K562 (cell line): ENCODE measurements around the gene ANKS1B. TPM values are rescaled to one million over a fixed set of nuclear protein-coding genes. Genes with fewer than 3 reads are reported as not detected.

Source experiments
- ATAC-seq: fragments of 200-7000 bp; cut with Tn5 transposase; 3 replicates; pipeline ENCODE4 v1.9.1; 2020; ENCODE audit warnings: moderate library complexity
- BruUV-seq: library from RNA; stranded (reverse); fragments of 400-500 nt; replicated peaks from 2 replicates; lab custom pipeline; 2021; lab: Mats Ljungman, UMichigan
- CTCF ChIA-PET: fragments of 300-600 bp; formaldehyde crosslinking; extraction: SDS; loops from one replicate; lab custom pipeline; 2021; ENCODE audit warnings: low intra/inter-chr PET ratio; lab: Yijun Ruan, JAX
- POLR2A ChIA-PET: fragments of 300-600, 350-650 bp; sonication (Branson Sonifier 250); formaldehyde crosslinking; extraction: SDS; loops from one replicate; lab custom pipeline; 2021; ENCODE audit warnings: antibody characterized with exemption, inconsistent platforms; lab: Yijun Ruan, JAX
- DNase-seq, 4 experiments: peaks; one replicate each; pipeline versions ENCODE4 v3.0.0 to v3.0.0-alpha.2; 2011 to 2018; ENCODE audit warnings: low spot score in 3 of 4, mixed read lengths in 3 of 4; ENCODE audit errors: extremely low read depth in 1 of 4
- FAIRE-seq: peaks from 2 replicates; lab custom pipeline; 2011; peaks lifted over from hg19 to GRCh38; lab: Jason Lieb, UNC
- H2AFZ ChIP-seq: 2 replicates; pipeline ENCODE4 v1.6.0; 2011; ENCODE audit warnings: low read depth, low read length, control low read depth, inconsistent platforms
- H3K27ac ChIP-seq: fragments of 200-600 bp; 3 replicates; pipeline ENCODE4 v1.8.0; 2011; ENCODE audit warnings: low read depth, mild to moderate bottlenecking, control low read depth, inconsistent platforms, low read length, moderate library complexity, mixed read lengths; ENCODE audit errors: extremely low read depth
- H3K27me3 ChIP-seq, 2 experiments: fragments of 300-600 bp in 1 of 2; 2 replicates in 1 of 2; 3 replicates in 1 of 2; pipeline versions ENCODE4 v1.6.0 to v1.8.0; 2011; ENCODE audit warnings: inconsistent platforms in 2 of 2, low read length in 2 of 2, mild to moderate bottlenecking in 1 of 2, mixed read lengths in 1 of 2, moderate library complexity in 1 of 2; ENCODE audit not compliant: control insufficient read depth in 2 of 2, insufficient read depth in 2 of 2
- H3K36me3 ChIP-seq: fragments of 300-600 bp; 3 replicates; pipeline ENCODE4 v1.8.0; 2011; ENCODE audit warnings: mild to moderate bottlenecking, low read length, inconsistent platforms; ENCODE audit not compliant: control insufficient read depth, insufficient read depth
- H3K4me1 ChIP-seq, 2 experiments: fragments of 200-600 bp in 1 of 2; replicated peaks in 1 of 2; 2 replicates in 1 of 2; 3 replicates in 1 of 2; pipeline versions ENCODE4 v1.5.1 to v1.8.0; 2011; ENCODE audit warnings: inconsistent platforms in 2 of 2, low read length in 2 of 2, mild to moderate bottlenecking in 1 of 2, mixed read lengths in 1 of 2, moderate library complexity in 1 of 2; ENCODE audit not compliant: control insufficient read depth in 2 of 2, insufficient read depth in 2 of 2
- H3K4me2 ChIP-seq: 2 replicates; pipeline ENCODE4 v1.6.1; 2011; ENCODE audit warnings: low read length, control low read depth, inconsistent platforms, mixed read lengths; ENCODE audit not compliant: insufficient read depth
- H3K4me3 ChIP-seq: fragments of 200-600 bp; sonication (generic), shearing (Covaris generic); 2 replicates; pipeline ENCODE4 v1.5.1; 2016; ENCODE audit warnings: control low read depth, inconsistent platforms
- H3K79me2 ChIP-seq: fragments of 200-600 bp; 3 replicates; pipeline ENCODE4 v1.8.0; 2011; ENCODE audit warnings: low read length, inconsistent platforms; ENCODE audit not compliant: control insufficient read depth, insufficient read depth
- H3K9ac ChIP-seq, 2 experiments: 2 replicates each; pipeline versions ENCODE4 v1.6.0 to v1.6.1; 2011; ENCODE audit warnings: low read depth in 2 of 2, low read length in 2 of 2, control low read depth in 1 of 2, inconsistent platforms in 1 of 2, mild to moderate bottlenecking in 1 of 2, mixed read lengths in 1 of 2; ENCODE audit not compliant: insufficient read depth in 1 of 2
- H3K9me1 ChIP-seq: one replicate; pipeline ENCODE4 v1.6.0; 2011; ENCODE audit warnings: inconsistent platforms, mild to moderate bottlenecking, low read length, moderate library complexity; ENCODE audit not compliant: control insufficient read depth, insufficient read depth
- H3K9me3 ChIP-seq: replicated peaks from 2 replicates; pipeline ENCODE4 v1.5.1; 2011; ENCODE audit warnings: low read depth, low read length, inconsistent platforms; ENCODE audit not compliant: control insufficient read depth, insufficient read depth
- H4K20me1 ChIP-seq: replicated peaks from 2 replicates; pipeline ENCODE4 v1.6.1; 2011; ENCODE audit warnings: low read length, inconsistent platforms, mixed read lengths; ENCODE audit not compliant: control insufficient read depth, insufficient read depth
- ARHGAP35 ChIP-seq: fragments of 450-650 bp; IDR thresholded peaks from 2 replicates; pipeline ENCODE4 v1.6.1; 2018; ENCODE audit not compliant: partially characterized antibody
- EGR1 ChIP-seq: fragments of 450-650 bp; conservative IDR thresholded peaks from 2 replicates; pipeline ENCODE4 v1.6.1; 2017; ENCODE audit warnings: mild to moderate bottlenecking
- FOXO4 ChIP-seq: fragments of 450-650 bp; formaldehyde crosslinking; IDR thresholded peaks from 2 replicates; pipeline ENCODE4 v1.4.0; 2020; ENCODE audit warnings: mild to moderate bottlenecking, moderate library complexity
- HDAC1 ChIP-seq, 2 experiments: fragments of 450-650 bp; IDR thresholded peaks; 2 replicates each; pipeline ENCODE4 v1.6.1; 2016 to 2017; ENCODE audit warnings: inconsistent platforms in 1 of 2, mild to moderate bottlenecking in 1 of 2, moderate library complexity in 1 of 2
- HOXB6 ChIP-seq: fragments of 250-450 bp; sonication (Bioruptor Pico); IDR thresholded peaks from 2 replicates; pipeline ENCODE4 v1.5.1; 2022; ENCODE audit warnings: mild to moderate bottlenecking, borderline replicate concordance
- JUN ChIP-seq, 2 experiments: sonication (generic) in 1 of 2; formaldehyde crosslinking in 1 of 2; IDR thresholded peaks; 2 replicates each; pipeline versions ENCODE4 v1.6.1 to v1.8.0; 2012 to 2022; ENCODE audit warnings: borderline replicate concordance in 2 of 2, mild to moderate bottlenecking in 2 of 2, improper control_type of control experiment in 1 of 2, low read depth in 1 of 2, low read length in 1 of 2, missing genetic modification reagents in 1 of 2
- MAZ ChIP-seq, 2 experiments: fragments of 450-650 bp in 1 of 2; sonication (generic) in 1 of 2; formaldehyde crosslinking; IDR thresholded peaks in 1 of 2; conservative IDR thresholded peaks in 1 of 2; 2 replicates each; pipeline versions ENCODE4 v1.4.0 to v1.5.0; 2020; ENCODE audit warnings: mild to moderate bottlenecking in 1 of 2, missing genetic modification reagents in 1 of 2
- MTA2 ChIP-seq: fragments of 450-650 bp; IDR thresholded peaks from 2 replicates; pipeline ENCODE4 v1.6.1; 2016; ENCODE audit warnings: low read depth
- MYC ChIP-seq, 2 experiments: fragments of 250-450 bp in 1 of 2; sonication (Bioruptor Pico) in 1 of 2; IDR thresholded peaks; 2 replicates each; pipeline versions ENCODE4 v1.5.1 to v1.6.1; 2012 to 2021; ENCODE audit warnings: low read depth in 2 of 2, borderline replicate concordance in 1 of 2, improper control_type of control experiment in 1 of 2, low read length in 1 of 2, mild to moderate bottlenecking in 1 of 2, moderate library complexity in 1 of 2
- NFIC ChIP-seq: fragments of 450-650 bp; IDR thresholded peaks from 2 replicates; pipeline ENCODE4 v1.6.1; 2017; ENCODE audit warnings: mild to moderate bottlenecking, inconsistent platforms
- NR2C2 ChIP-seq, 2 experiments: fragments of 200-800 bp in 1 of 2; sonication (Bioruptor generic) in 1 of 2; sonication (generic) in 1 of 2; formaldehyde crosslinking in 1 of 2; IDR thresholded peaks; 2 replicates each; pipeline versions ENCODE4 v1.6.1 to v1.8.0; 2016 to 2022; ENCODE audit warnings: mild to moderate bottlenecking in 1 of 2, missing compliant biosample characterization in 1 of 2, missing genetic modification characterization in 1 of 2, missing genetic modification reagents in 1 of 2
- POLR2AphosphoS5 ChIP-seq: IDR thresholded peaks from 2 replicates; pipeline ENCODE4 v1.6.1; 2011; ENCODE audit warnings: mild to moderate bottlenecking, low read depth, low read length, moderate library complexity; ENCODE audit not compliant: control insufficient read depth, insufficient read depth
- RAD51 ChIP-seq: fragments of 450-650 bp; IDR thresholded peaks from 2 replicates; pipeline ENCODE4 v1.7.1; 2016; ENCODE audit warnings: low read depth, mild to moderate bottlenecking, borderline replicate concordance
- TARDBP ChIP-seq: fragments of 450-650 bp; IDR thresholded peaks from 2 replicates; pipeline ENCODE4 v1.6.1; 2016
- XRCC3 ChIP-seq: fragments of 450-650 bp; IDR thresholded peaks from 2 replicates; pipeline ENCODE4 v1.6.1; 2017; ENCODE audit warnings: mild to moderate bottlenecking, moderate library complexity
- ZNF511 ChIP-seq: sonication (generic); formaldehyde crosslinking; IDR thresholded peaks from 2 replicates; pipeline ENCODE4 v1.8.0; 2022; ENCODE audit warnings: mild to moderate bottlenecking, missing genetic modification reagents
- WGBS: fragments of 100-300 bp; shearing (Covaris generic); methylation state at CpG from one replicate; pipeline ENCODE4 v1.1.6; 2016; ENCODE audit warnings: low coverage, mixed read lengths; ENCODE audit not compliant: insufficient coverage; ENCODE audit errors: missing lambda C conversion rate; 5-methylcytosine and 5-hydroxymethylcytosine counted together
- in situ Hi-C: fragments of 300-500 bp; cut with MboI; formaldehyde crosslinking; loops from 4 replicates; pipeline ENCODE4 v1.15.0; 2018; ENCODE audit warnings: inconsistent platforms, mixed read lengths
- intact Hi-C: fragments of 100-400 bp; cut with micrococcal nuclease; formaldehyde crosslinking; loops from 2 replicates; pipeline ENCODE4 v1.14.2; 2022
- polyA plus RNA-seq, 8 experiments: library from polyadenylated mRNA; depleted of rRNA in 4 of 8; stranded (reverse) in 5 of 8; unstranded in 3 of 8; fragments of >200 nt; fragmentation: Nextera tagmentation in 2 of 8; fragmentation: Illumina TruSeq in 1 of 8; extraction: Ambion mirVana in 2 of 8; extraction: Trizol in 1 of 8; gene quantifications; 2 replicates each; pipeline versions ENCODE4 v1.2.1 to v1.2.3, GENCODE V29; 2011 to 2014; ENCODE audit warnings: inconsistent platforms in 1 of 8, missing spikeins in 1 of 8
- total RNA-seq, 7 experiments: library from RNA; depleted of rRNA in 6 of 7; stranded (reverse); fragments of >200 nt in 6 of 7; fragmentation: Illumina TruSeq in 2 of 7; extraction: Trizol in 2 of 7; gene quantifications; 2 replicates each; pipeline versions ENCODE4 v1.2.1 to v1.2.3, GENCODE V29; 2011 to 2021; ENCODE audit warnings: low replicate concordance in 1 of 7
- TF ChIP-seq, protein P1 (sequence below): sonication (generic); formaldehyde crosslinking; IDR thresholded peaks from 2 replicates; pipeline ENCODE4 v1.8.1; 2023; ENCODE audit warnings: mild to moderate bottlenecking, missing genetic modification reagents

The ANKS1B gene
- total and polyA plus RNA-seq, 9 of the 15 experiments (the other 6 are each of a cell fraction or from before 2014, with no cell fraction given): 0.04 to 0.47 (median 0.28) TPM; not detected in 4

GRCh38 chr12:99027461-99027860 is 957.3 kb downstream of the ANKS1B start:
- Histone ChIP-seq H3K4me1 (no peaks in the 10 kb centered on the region), H3K36me3 (no peaks in the 10 kb centered on the region), H3K27ac (no peak overlapping the region), H3K9ac (no peak overlapping the region), H2AFZ (no peak overlapping the region), H3K27me3 (no peaks in the 10 kb centered on the region), H3K9me1 (no peaks in the 10 kb centered on the region), H3K9me3 (no peaks in the 10 kb centered on the region), H4K20me1 (no peaks in the 10 kb centered on the region), H3K79me2 (no peaks in the 10 kb centered on the region), H3K4me2 (no peak overlapping the region), H3K4me3 (no peak overlapping the region)
- ATAC-seq: no peak
- intact Hi-C loops: no loop called here
- 0% methylated on average over 2 of the region's 2 CpGs for WGBS
- BruUV-seq: no TSS peak
- POLR2A ChIA-PET: no interaction called here
- TF ChIP-seq EGR1 (no peak), POLR2AphosphoS5 (no peak), TARDBP (no peak), JUN (IDR thresholded peaks at IDR 0.05; ENCODE audit: borderline replicate concordance, low read depth, low read length) (no peak), JUN (CRISPR knock-in tag; IDR thresholded peaks at IDR 0.05; ENCODE audit: borderline replicate concordance) (no peak), NFIC (no peak), NR2C2 (CRISPR knock-in tag; IDR thresholded peaks at IDR 0.05) (no peak), NR2C2 (tag; IDR thresholded peaks at IDR 0.05) (no peak), ZNF511 (CRISPR knock-in tag) (no peak), MTA2 (no peak), MAZ (CRISPR knock-in tag; conservative IDR thresholded peaks at IDR 0.05 in 1 of 2, IDR thresholded peaks at IDR 0.05 in 1 of 2) (no peak), XRCC3 (no peak), FOXO4 (CRISPR knock-in tag) (no peak), RAD51 (no peak), ARHGAP35 (no peak), HOXB6 (CRISPR knock-in tag) (no peak), HDAC1 (IDR thresholded peaks at IDR 0.05) (no peak), MYC (IDR thresholded peaks at IDR 0.05; ENCODE audit: low read depth, low read length) (no peak), MYC (CRISPR knock-in tag; IDR thresholded peaks at IDR 0.05; ENCODE audit: borderline replicate concordance, low read depth) (no peak)
- TF ChIP-seq, protein P1, sequence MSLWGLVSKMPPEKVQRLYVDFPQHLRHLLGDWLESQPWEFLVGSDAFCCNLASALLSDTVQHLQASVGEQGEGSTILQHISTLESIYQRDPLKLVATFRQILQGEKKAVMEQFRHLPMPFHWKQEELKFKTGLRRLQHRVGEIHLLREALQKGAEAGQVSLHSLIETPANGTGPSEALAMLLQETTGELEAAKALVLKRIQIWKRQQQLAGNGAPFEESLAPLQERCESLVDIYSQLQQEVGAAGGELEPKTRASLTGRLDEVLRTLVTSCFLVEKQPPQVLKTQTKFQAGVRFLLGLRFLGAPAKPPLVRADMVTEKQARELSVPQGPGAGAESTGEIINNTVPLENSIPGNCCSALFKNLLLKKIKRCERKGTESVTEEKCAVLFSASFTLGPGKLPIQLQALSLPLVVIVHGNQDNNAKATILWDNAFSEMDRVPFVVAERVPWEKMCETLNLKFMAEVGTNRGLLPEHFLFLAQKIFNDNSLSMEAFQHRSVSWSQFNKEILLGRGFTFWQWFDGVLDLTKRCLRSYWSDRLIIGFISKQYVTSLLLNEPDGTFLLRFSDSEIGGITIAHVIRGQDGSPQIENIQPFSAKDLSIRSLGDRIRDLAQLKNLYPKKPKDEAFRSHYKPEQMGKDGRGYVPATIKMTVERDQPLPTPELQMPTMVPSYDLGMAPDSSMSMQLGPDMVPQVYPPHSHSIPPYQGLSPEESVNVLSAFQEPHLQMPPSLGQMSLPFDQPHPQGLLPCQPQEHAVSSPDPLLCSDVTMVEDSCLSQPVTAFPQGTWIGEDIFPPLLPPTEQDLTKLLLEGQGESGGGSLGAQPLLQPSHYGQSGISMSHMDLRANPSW (CRISPR knock-in tag): no peak
- CTCF ChIA-PET: no interaction called here
- in situ Hi-C loops: no loop called here
- FAIRE-seq: no peak
- no peak for DNase-seq
